Measurements from ENCODE around the gene NUAK1.

Gene NUAK1

GRCh38 chr12:106138633-106139421 is at the start of gene NUAK1:
Gene NUAK1 (minus strand): TSS chr12:106138954. CDS start chr12:106138653, 301 bp downstream.
- DNase-seq (ENCODE audit: low read depth) = no peak

GRCh38 chr12:106188256-106188655 is 49.5 kb upstream of the NUAK1 start:
- no peak for DNase-seq (ENCODE audit: low read depth)

- no peak for DNase-seq (ENCODE audit: low read depth)
Measured at GRCh38 chr12:106187842-106188241, 49.1 kb upstream of the NUAK1 start.

- DNase-seq (ENCODE audit: low read depth) = no peak
Measured at GRCh38 chr12:106187155-106187789, 48.5 kb upstream of the NUAK1 start.

GRCh38 chr12:106183735-106184134 is 45.0 kb upstream of the NUAK1 start:
- DNase-seq (ENCODE audit: low read depth) = no peak

- no peak for DNase-seq (ENCODE audit: low read depth)
Measured at GRCh38 chr12:106181401-106182114, 42.8 kb upstream of the NUAK1 start.

GRCh38 chr12:106179086-106179485 is 40.3 kb upstream of the NUAK1 start:
- DNase-seq (ENCODE audit: low read depth) = no peak

- DNase-seq (ENCODE audit: low read depth) = no peak
Measured at GRCh38 chr12:106178562-106178961, 39.8 kb upstream of the NUAK1 start.

- no peak for DNase-seq (ENCODE audit: low read depth)
Measured at GRCh38 chr12:106176560-106176959, 37.8 kb upstream of the NUAK1 start.

GRCh38 chr12:106174876-106175275 is 36.1 kb upstream of the NUAK1 start:
- no peak for DNase-seq (ENCODE audit: low read depth)

- no peak for DNase-seq (ENCODE audit: low read depth)
Measured at GRCh38 chr12:106173442-106173841, 34.7 kb upstream of the NUAK1 start.

- no peak for DNase-seq (ENCODE audit: low read depth)
Measured at GRCh38 chr12:106171117-106171750, 32.5 kb upstream of the NUAK1 start.

GRCh38 chr12:106170285-106170684 is 31.5 kb upstream of the NUAK1 start:
- DNase-seq (ENCODE audit: low read depth) = peak; percentile 8

- DNase-seq (ENCODE audit: low read depth) = no peak
Measured at GRCh38 chr12:106163712-106164111, 25.0 kb upstream of the NUAK1 start.

- DNase-seq (ENCODE audit: low read depth) = no peak
Measured at GRCh38 chr12:106161491-106161890, 22.7 kb upstream of the NUAK1 start.

GRCh38 chr12:106160915-106161314 is 22.2 kb upstream of the NUAK1 start:
- DNase-seq (ENCODE audit: low read depth) = no peak

GRCh38 chr12:106157802-106158201 is 19.0 kb upstream of the NUAK1 start:
- DNase-seq (ENCODE audit: low read depth) = no peak

GRCh38 chr12:106154751-106155273 is 16.1 kb upstream of the NUAK1 start:
- DNase-seq (ENCODE audit: low read depth) = no peak

- DNase-seq (ENCODE audit: low read depth) = no peak
Measured at GRCh38 chr12:106152334-106152733, 13.6 kb upstream of the NUAK1 start.

GRCh38 chr12:106150555-106150954 is 11.8 kb upstream of the NUAK1 start:
- no peak for DNase-seq (ENCODE audit: low read depth)

- DNase-seq (ENCODE audit: low read depth) = no peak
Measured at GRCh38 chr12:106149096-106149784, 10.5 kb upstream of the NUAK1 start.

GRCh38 chr12:106147956-106148355 is 9.2 kb upstream of the NUAK1 start:
- DNase-seq (ENCODE audit: low read depth) = no peak
